ENCODE measurements around the gene KNL1.

DNA sequence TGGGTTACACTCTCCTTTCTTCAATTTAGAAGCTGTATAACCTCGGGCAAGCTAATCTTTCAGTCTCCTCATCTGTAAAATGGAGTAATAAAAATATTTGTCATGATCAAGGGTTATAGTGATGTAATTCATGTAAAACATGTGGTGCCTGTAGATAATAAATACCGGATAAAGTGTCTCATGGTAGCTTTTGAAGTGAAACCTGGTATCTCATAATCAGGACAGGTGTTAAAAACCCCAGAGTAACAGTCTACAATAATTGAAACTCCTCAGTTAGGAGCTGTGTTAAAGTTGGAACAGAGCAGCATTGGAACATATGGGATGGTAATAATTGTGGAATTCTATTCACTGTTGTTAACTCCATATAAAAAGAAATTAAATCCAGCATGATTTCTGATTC is 884 bp upstream of the KNL1 start:
- no peak for TF ChIP-seq CTCF (conservative IDR thresholded peaks at IDR 0.05)
- no peak for TF ChIP-seq ZFX (IDR thresholded peaks at IDR 0.05)

Data from C4-2B (cell line).